Measurements from ENCODE around the gene ITGA11.

- TF ChIP-seq CTCF (conservative IDR thresholded peaks at IDR 0.05; ENCODE audit: low read length) (no peak), EZH2phosphoT487 (IDR thresholded peaks at IDR 0.05; ENCODE audit: borderline replicate concordance, low read depth, low read length) (no peak)
Measured at GRCh38 chr15:68300115-68300940, 131.6 kb downstream of the ITGA11 start.
